CD4-positive, alpha-beta T cell (primary cell): ENCODE data around the gene TEPSIN. TPM values are rescaled to one million over a fixed set of nuclear protein-coding genes. Genes with fewer than 3 reads are reported as not detected.

Source experiments
- ATAC-seq: fragments of 200-7000 bp; cut with Tn5 transposase; one replicate; pipeline ENCODE4 v1.10.0; 2022; ENCODE audit warnings: mild to moderate bottlenecking; ENCODE audit not compliant: poor library complexity
- CTCF ChIA-PET: fragments of 350-600 bp; sonication (Branson Sonifier 250); formaldehyde crosslinking; loops from one replicate; lab custom pipeline; 2021; ENCODE audit warnings: antibody characterized with exemption, inconsistent platforms; lab: Charles Lee
- POLR2A ChIA-PET: fragments of 350-600 bp; sonication (Branson Sonifier 250); formaldehyde crosslinking; loops from one replicate; lab custom pipeline; 2021; ENCODE audit warnings: antibody characterized with exemption, inconsistent platforms; lab: Charles Lee
- DNase-seq, 14 experiments: peaks; one replicate each; pipeline ENCODE4 v3.0.0-alpha.2; 2013 to 2020; ENCODE audit warnings: mixed read lengths in 2 of 14
- H3K27ac ChIP-seq, 2 donors: one replicate each; pipeline versions ENCODE4 v1.5.1 to v1.7.0; 2013; ENCODE audit warnings: low read length in 2 of 2, low read depth in 1 of 2, mild to moderate bottlenecking in 1 of 2
- H3K27me3 ChIP-seq, 2 experiments: 1 replicate in 1 of 2; 2 replicates in 1 of 2; pipeline versions ENCODE4 v1.6.1 to v1.7.0; 2013; ENCODE audit warnings: low read length in 2 of 2, control low read depth in 1 of 2, mild to moderate bottlenecking in 1 of 2, moderate library complexity in 1 of 2; ENCODE audit not compliant: insufficient read depth in 2 of 2, control insufficient read depth in 1 of 2
- H3K36me3 ChIP-seq: one replicate; pipeline ENCODE4 v1.6.1; 2013; ENCODE audit warnings: low read length, control low read depth; ENCODE audit not compliant: insufficient read depth
- H3K4me1 ChIP-seq: one replicate; pipeline ENCODE4 v1.6.1; 2013; ENCODE audit warnings: low read length, control low read depth; ENCODE audit not compliant: insufficient read depth
- H3K4me3 ChIP-seq: one replicate; pipeline ENCODE4 v1.5.1; 2013; ENCODE audit warnings: mild to moderate bottlenecking, low read length, moderate library complexity
- H3K9me3 ChIP-seq, 2 experiments: 1 replicate in 1 of 2; 2 replicates in 1 of 2; pipeline versions ENCODE4 v1.6.1 to v1.7.0; 2013; ENCODE audit warnings: low read length in 2 of 2, mild to moderate bottlenecking in 2 of 2, control low read depth in 1 of 2, moderate library complexity in 1 of 2; ENCODE audit not compliant: control insufficient read depth in 1 of 2, insufficient read depth in 1 of 2
- H3K27ac Mint-ChIP-seq: one replicate; pipeline ENCODE4 v1.8.0; 2020; ENCODE audit warnings: mixed read lengths
- H3K27me3 Mint-ChIP-seq: one replicate; pipeline ENCODE4 v1.8.0; 2021; ENCODE audit warnings: mixed read lengths
- H3K36me3 Mint-ChIP-seq: one replicate; pipeline ENCODE4 v1.8.0; 2021; ENCODE audit warnings: low read depth, mixed read lengths
- H3K4me1 Mint-ChIP-seq: one replicate; pipeline ENCODE4 v1.8.0; 2021; ENCODE audit warnings: low read depth, mixed read lengths
- H3K4me3 Mint-ChIP-seq: one replicate; pipeline ENCODE4 v1.8.0; 2020; ENCODE audit warnings: mild to moderate bottlenecking, mixed read lengths
- H3K9me3 Mint-ChIP-seq: one replicate; pipeline ENCODE4 v1.8.0; 2020; ENCODE audit warnings: mixed read lengths
- CTCF ChIP-seq: fragments of 200-600 bp; IDR thresholded peaks from one replicate; pipeline ENCODE4 v1.8.0; 2022; ENCODE audit warnings: antibody characterized with exemption, mild to moderate bottlenecking
- intact Hi-C, 2 experiments: fragments of 100-400 bp; cut with DNase I in 1 of 2; cut with micrococcal nuclease in 1 of 2; formaldehyde crosslinking; loops; one replicate each; pipeline versions ENCODE4 v1.15.1 to v1.9.0; 2023 to 2025; cut with DNase I, micrococcal nuclease
- total RNA-seq, 174 experiments: library from RNA in 2 of 174; stranded (reverse) in 2 of 174; gene quantifications; one replicate each; pipeline ENCODE4 v1.2.3 and lab custom pipeline; 2021 to 2026

Gene TEPSIN
- total RNA-seq, 2 experiments from 2014 or later: 68.2 to 74.4 TPM

GRCh38 chr17:81248649-81249048, 9.8 kb upstream of the TEPSIN start:
- CTCF ChIA-PET: no interaction called here
- POLR2A ChIA-PET: no interaction called here
- H3K27ac ChIP-seq: no peak overlapping the region
- H3K4me1 ChIP-seq: no peaks in the 10 kb centered on the region
- ATAC-seq (no peak), DNase-seq (no peak)
- no peak overlapping the region for H3K4me3 ChIP-seq
- Mint-ChIP-seq H3K4me3 (no peak overlapping the region), H3K27ac (no peak overlapping the region), H3K36me3 (peaks cover 18% of the 10 kb centered on the region), H3K27me3 (no peaks in the 10 kb centered on the region), H3K9me3 (no peaks in the 10 kb centered on the region), H3K4me1 (peaks cover 7% of the 10 kb centered on the region)
- intact Hi-C loops: no loop called here
- no peaks in the 10 kb centered on the region for H3K27me3 ChIP-seq
- H3K36me3 ChIP-seq: peaks cover 40% of the 10 kb centered on the region
- H3K9me3 ChIP-seq: no peaks in the 10 kb centered on the region
- TF ChIP-seq CTCF: no peak

- POLR2A ChIA-PET: no interaction called here
- Mint-ChIP-seq H3K27ac (no peak overlapping the region), H3K36me3 (peaks cover 8% of the 10 kb centered on the region), H3K4me1 (no peaks in the 10 kb centered on the region), H3K4me3 (no peak overlapping the region), H3K9me3 (no peaks in the 10 kb centered on the region), H3K27me3 (no peaks in the 10 kb centered on the region)
- no peaks in the 10 kb centered on the region for H3K4me1 ChIP-seq
- no peak overlapping the region for H3K4me3 ChIP-seq
- H3K9me3 ChIP-seq: no peaks in the 10 kb centered on the region
- H3K36me3 ChIP-seq: peaks cover 34% of the 10 kb centered on the region
- H3K27ac ChIP-seq: no peak overlapping the region
- ATAC-seq (no peak), DNase-seq (no peak)
- no peaks in the 10 kb centered on the region for H3K27me3 ChIP-seq
- CTCF ChIA-PET: no interaction called here
- TF ChIP-seq CTCF: no peak
- intact Hi-C loops: no loop called here
These were observed 8.6 kb upstream of the TEPSIN start for GRCh38 chr17:81247339-81247990.

GRCh38 chr17:81246679-81247338, 8.0 kb upstream of the TEPSIN start:
- H3K27me3 ChIP-seq: no peaks in the 10 kb centered on the region
- Mint-ChIP-seq H3K9me3 (no peaks in the 10 kb centered on the region), H3K27me3 (no peaks in the 10 kb centered on the region), H3K36me3 (peaks cover 5% of the 10 kb centered on the region), H3K4me3 (no peak overlapping the region), H3K27ac (no peak overlapping the region), H3K4me1 (peaks cover 1% of the 10 kb centered on the region)
- intact Hi-C loops: no loop called here
- H3K4me1 ChIP-seq: peaks cover 5% of the 10 kb centered on the region
- H3K4me3 ChIP-seq: no peak overlapping the region
- ATAC-seq (no peak), DNase-seq (no peak)
- ChIA-PET POLR2A (no interaction called here), CTCF (no interaction called here)
- TF ChIP-seq CTCF: no peak
- H3K36me3 ChIP-seq: peaks cover 29% of the 10 kb centered on the region
- H3K27ac ChIP-seq: no peak overlapping the region
- H3K9me3 ChIP-seq: no peaks in the 10 kb centered on the region
